Measurements from ENCODE around the gene BSDC1.

DNA sequence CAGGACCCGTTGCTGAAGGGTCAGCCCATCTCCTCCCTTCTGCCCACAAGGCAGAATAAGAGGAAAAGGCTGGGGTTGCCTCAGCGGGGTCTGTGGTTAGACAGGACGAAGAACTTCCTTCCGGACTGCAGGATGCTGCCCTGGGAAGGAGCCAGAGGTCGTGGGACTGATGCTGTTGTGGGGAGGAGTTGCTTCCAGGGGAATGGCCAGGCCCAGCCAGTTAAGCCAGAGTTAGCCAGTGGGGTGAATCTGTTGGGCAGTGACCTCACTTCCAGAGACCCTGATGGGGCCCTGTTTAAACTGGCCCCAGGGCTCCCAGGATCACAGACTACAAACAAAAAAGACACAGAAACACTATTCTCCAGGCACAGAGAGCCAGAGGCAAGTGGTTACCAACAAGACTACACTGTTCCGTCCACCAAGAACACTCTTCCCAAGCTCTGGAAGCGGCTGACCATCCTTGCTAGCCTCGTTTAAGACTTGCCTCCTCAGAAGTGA lies 45.0 kb downstream of the BSDC1 start:
- TF ChIP-seq POLR2A (IDR thresholded peaks at IDR 0.05), result no peak
- TF ChIP-seq, protein P1, sequence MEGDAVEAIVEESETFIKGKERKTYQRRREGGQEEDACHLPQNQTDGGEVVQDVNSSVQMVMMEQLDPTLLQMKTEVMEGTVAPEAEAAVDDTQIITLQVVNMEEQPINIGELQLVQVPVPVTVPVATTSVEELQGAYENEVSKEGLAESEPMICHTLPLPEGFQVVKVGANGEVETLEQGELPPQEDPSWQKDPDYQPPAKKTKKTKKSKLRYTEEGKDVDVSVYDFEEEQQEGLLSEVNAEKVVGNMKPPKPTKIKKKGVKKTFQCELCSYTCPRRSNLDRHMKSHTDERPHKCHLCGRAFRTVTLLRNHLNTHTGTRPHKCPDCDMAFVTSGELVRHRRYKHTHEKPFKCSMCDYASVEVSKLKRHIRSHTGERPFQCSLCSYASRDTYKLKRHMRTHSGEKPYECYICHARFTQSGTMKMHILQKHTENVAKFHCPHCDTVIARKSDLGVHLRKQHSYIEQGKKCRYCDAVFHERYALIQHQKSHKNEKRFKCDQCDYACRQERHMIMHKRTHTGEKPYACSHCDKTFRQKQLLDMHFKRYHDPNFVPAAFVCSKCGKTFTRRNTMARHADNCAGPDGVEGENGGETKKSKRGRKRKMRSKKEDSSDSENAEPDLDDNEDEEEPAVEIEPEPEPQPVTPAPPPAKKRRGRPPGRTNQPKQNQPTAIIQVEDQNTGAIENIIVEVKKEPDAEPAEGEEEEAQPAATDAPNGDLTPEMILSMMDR (IDR thresholded peaks at IDR 0.05), result no peak
- no peak for TF ChIP-seq POLR2AphosphoS5 (IDR thresholded peaks at IDR 0.05)
- no peak for TF ChIP-seq EP300 (IDR thresholded peaks at IDR 0.05)
